DMS153 (cell line): ENCODE measurements around the gene CCL20.
A peak's percentile ranks its signal among the peaks of the same experiment; 100 is the strongest.
"Not testable (repeated sequence)": the region's sequence is repeated elsewhere in the genome, so short reads cannot be mapped to it uniquely, and the experiment has no call there.

Source experiments
- DNase-seq: peaks from one replicate; lab custom pipeline; 2025; lab: John Stamatoyannopoulos, UW

The CCL20 gene, protein sequence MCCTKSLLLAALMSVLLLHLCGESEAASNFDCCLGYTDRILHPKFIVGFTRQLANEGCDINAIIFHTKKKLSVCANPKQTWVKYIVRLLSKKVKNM

GRCh38 chr2:227813562-227814353 is at the start of gene CCL20:
CCL20 (plus strand) TSS chr2:227813842; CDS start chr2:227813912, 70 bp downstream.
- no peak for DNase-seq

GRCh38 chr2:227765788-227766372 is 47.8 kb upstream of the CCL20 start:
- DNase-seq = no peak

- DNase-seq = peak; percentile 18
Observed at GRCh38 chr2:227766373-227766883, 47.2 kb upstream of the CCL20 start.

GRCh38 chr2:227767830-227768229 is 45.8 kb upstream of the CCL20 start:
- DNase-seq = no peak

DNA sequence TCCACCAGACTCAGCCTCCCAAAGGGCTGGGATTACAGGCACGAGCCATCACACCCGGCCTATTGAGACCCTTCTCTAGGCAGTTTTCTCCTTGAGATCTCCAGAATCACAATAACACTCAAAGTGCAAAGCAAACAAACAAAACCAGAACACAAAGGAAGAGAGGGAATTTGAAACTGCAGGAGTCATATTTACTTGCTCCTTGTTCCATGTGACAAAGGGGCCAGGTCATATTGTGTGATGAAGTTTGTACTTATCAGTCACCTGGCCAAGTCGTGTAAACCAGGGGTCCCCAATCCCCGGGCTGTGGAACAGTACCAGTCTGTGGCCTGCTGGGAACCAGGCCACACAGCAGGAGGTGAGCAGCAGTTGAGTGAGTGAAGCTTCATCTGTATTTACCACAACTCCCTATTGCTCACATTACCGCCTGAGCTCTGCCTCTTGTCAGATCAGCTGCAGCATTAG is 41.4 kb upstream of the CCL20 start:
- DNase-seq = no peak

DNA sequence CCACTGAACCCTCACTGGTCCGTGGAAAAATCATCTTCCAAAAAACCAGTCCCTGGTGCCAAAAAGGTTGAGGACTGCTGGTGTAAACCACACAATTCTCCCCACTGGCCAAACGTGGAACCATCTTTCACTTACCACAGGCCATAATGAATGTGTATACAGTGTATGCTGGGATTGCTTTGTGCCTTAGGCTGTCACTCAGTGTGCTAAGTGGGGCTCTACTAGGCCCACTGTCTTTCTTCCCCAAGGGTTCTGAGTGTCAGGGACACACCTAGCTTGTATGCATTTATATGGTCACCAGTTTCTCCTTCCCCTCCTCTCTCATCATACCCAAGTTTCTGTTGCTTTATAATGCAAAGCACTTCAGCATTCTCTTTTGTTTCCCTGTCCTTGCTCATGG is 40.7 kb upstream of the CCL20 start:
- DNase-seq = no peak

- DNase-seq = no peak
Observed at GRCh38 chr2:227774011-227774624, 39.5 kb upstream of the CCL20 start.

DNA sequence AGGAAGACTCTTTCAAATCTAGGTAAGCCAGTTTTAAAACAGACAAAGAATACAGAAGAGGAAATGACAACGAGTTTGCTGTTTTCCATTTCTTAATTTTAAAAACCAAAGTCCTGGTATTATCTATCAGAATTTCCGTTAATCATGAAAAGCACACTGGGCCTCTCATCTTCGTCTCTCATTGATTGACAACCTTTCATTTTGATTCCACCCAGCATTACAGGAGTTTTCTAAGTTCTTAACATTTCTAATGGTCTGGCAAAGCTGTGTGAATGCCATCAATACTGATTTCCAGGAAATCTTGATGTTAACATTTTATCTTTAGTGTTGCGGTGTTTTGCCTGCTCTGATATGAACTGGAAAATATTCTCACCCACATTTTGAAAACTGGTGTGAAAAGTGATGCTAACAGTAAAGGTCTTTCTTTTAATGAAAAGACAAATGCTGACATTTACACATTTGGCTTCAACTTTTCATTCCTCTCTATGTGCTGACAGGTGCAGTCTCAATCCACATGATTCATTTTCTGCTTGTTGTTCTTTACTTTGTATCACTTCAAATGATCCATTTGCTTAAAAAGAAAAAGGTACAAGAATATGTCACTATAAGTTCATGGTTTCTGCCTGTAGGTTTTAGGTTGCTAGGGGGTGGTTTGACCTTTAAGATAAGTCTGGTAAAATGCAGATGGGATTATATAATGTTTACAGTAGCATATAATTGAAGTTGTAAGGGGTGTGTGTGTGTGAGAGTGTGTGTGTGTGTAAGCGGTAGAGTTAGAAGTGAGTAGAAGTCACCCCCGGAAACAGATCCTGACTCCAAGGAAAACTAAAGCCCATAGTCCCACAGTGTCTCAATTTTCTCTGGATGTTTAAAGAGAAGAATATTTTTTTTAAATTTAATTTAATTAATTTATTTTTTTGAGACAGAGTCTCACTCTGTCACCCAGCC is 38.5 kb upstream of the CCL20 start:
- no peak for DNase-seq

GRCh38 chr2:227780981-227781615 is 32.5 kb upstream of the CCL20 start:
- DNase-seq = no peak

DNA sequence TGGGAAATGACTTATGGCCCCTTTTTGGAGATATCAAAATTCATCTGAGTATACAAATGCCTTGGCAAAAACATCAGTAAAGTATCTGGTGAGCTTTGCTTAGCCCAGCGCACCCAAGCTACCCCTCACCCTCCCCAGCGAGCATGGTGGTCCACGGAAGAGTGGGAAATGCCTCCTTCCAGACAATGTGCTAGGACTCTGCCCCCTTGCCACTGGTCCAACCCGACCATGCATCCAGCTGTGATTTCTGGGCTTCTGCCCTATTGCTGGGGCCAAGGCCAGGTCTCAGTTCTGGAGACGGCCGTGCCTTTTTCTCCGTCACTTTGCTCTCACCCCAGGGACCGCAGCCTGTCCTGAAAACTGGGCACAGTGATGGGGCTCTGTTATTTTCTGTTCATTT is 31.8 kb upstream of the CCL20 start:
- no peak for DNase-seq

- DNase-seq = no peak
Observed at GRCh38 chr2:227782804-227783203, 30.8 kb upstream of the CCL20 start.

DNA sequence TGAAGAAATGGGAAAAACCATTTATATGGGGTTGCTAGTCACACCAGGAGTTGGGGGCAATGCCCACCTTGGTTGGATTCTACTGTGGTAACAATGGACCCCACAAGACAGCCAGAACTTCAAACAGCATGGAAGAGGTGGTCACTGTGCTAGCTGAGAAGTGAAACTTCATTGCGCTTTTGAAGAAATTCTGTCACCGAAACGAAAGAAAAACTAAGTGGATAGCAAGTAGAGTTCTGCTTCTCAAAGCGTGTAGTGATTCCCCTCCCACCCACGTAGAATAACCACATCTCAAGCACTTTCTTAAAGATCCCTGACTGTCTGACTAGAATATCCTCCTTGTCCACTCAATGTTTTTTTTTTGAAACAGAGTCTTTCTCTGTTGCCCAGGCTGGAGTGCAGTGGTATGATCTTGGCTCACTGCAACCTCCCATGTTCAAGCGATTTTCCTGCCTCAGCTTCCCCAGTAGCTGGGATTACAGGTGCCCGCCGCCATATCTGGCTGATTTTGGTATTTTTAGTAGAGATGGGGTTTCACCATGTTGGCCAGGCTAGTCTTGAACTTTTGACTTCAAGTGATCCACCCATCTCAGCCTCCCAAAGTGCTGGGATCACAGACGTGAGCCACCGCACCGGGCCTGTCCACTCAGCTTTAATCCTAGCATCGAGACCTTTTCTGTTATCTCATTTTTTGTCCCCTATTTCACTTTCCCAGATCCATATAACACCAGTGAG is 30.1 kb upstream of the CCL20 start:
- no peak for DNase-seq

DNA sequence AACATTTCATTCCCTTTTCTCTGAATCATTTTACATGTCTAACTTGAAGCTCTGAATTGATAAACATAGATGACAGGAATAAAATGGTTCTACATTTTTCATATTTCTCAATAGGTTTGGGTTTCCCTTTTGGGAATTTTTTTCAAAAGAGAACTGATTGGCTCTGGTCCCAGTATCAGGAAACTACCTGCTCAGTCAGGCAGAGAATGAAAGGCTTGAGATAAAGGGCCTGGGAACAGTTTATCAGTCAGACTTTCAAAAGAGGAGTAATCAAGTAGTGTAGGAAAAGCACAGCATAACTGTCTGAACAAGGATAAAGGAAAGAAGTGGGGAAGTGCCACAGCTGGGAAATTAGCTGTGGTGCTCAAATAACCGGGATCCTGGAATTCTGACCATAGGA is 28.3 kb upstream of the CCL20 start:
- no peak for DNase-seq

DNA sequence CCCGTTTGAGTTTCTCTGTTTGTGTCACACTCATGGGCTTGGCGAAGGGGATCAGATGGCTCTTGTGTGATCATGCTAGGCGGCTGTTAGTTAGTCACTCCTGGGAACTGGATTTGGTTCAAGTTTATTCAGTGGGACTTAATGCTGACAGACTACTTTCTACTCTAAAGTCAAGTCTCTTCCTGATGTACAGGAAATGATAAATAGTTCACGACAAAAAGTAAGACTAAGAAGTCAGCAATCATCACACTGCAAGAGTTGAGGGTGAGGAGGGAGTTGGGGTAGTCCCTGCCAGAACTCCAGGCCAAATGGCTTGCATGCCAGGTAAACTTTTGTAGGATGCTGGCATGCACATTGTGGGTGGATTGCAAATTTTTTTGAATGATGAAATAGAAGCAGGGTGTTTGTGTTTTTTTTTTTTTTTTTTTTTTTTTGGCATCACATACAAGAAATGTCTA is 25.1 kb upstream of the CCL20 start:
- DNase-seq = no peak

DNA sequence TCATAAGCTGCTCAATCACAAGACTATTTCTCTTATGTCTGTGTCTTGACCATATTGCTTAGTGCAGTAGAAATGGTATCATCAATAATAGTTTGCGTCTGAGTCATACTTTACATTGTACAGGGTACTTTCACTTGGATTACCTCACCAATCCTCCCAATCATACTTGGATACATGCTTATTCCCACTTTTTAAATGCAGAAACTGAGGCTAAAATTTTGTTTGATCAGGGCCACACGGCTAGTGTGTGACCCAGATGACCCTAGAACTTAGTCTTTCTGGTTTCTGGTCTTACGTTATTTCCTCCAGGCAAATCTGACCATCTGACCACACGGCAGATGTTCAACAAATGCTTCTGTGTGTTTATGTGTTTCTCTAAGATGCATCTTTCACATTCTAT is 23.8 kb upstream of the CCL20 start:
- no peak for DNase-seq

DNA sequence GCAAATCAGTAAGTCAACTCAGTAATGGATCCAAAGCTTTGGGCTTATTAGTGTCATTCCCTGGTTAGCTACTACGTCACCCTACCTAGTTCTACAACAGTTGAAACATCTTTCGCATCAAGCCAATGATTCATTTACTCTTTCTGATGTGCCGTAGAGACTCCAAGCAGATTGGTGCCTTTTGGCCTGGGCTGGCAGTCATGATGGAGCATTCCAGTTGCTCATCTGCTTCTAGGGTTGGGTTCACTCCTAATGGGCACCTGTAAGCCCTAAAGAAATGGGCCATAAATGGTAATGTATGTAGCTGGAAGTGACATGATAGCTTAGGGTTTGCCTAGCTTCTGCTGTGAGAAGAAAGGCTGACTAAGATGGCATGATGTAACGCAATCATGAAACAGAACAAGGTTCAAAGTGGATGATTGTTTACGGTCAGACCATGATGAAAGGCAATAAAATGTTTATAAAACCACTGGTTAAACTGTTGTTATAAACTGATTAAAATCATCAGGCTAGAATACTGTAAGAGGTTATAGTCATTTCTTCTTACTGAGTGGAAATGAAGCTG is 20.4 kb upstream of the CCL20 start:
- no peak for DNase-seq

DNA sequence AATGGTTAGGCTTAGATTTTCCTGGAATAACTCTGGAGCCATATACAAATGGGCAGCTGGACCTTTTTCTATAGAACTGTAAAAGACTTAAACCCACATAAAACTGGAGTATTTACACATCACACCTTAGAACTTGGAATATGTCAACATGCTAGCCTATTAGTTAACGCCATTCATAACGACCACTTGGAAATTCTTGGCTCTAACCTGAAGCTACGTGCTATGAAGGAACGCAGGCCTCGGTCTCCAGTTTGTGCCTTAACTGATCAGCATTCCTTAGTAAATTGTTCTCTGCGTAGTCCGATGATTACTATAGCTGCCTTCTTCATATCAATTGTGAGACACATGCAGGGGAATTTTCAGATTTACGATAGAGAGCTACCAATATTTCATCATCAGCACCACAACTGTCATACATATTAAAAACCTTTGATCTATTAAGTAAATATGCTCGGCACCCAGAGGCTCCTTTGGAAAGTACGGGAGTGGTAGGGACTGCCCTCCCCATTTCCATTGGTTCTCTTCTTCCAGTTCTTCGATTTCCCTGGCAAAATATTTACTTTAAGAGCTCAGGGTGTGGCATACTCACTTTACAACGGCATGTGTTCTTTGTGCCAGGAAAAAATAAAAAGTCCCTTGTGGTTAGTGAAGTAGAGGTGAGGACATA is 17.5 kb upstream of the CCL20 start:
- peak; percentile 14 for DNase-seq

- DNase-seq = not testable (repeated sequence)
Observed at GRCh38 chr2:227796768-227797167, 16.9 kb upstream of the CCL20 start.

DNA sequence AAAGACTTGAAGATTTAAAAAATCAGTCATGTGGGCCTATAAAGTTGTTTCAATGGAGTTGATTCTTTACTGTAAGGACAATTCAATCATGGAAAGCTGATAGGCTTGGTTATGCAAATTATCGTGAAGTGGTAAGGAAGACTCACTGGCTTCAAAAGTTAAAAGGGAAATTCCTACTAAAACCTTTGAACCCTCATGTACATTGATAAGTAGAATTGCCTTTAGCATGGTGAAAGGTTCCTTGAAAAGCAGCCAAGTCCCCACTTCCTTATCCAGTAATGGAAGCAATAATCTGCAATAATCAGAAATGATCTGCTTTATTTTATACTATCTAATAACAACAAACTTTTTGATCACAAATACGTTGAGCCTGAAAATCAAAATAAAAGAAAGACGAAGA is 14.4 kb upstream of the CCL20 start:
- DNase-seq = no peak
